OCI-LY1 (cell line): ENCODE data around the gene LIN9.

Source experiments
- CTCF ChIP-seq: fragments of 200-600 bp; sonication (generic), shearing (Covaris generic); IDR thresholded peaks from 2 replicates; pipeline ENCODE4 v1.5.1; 2017; ENCODE audit warnings: mild to moderate bottlenecking, antibody characterized with exemption, low read length, moderate library complexity, mixed read lengths
- EZH2 ChIP-seq: fragments of 200-600 bp; sonication (generic), shearing (Covaris generic); IDR thresholded peaks from 2 replicates; pipeline ENCODE4 v1.8.0; 2017; ENCODE audit warnings: borderline replicate concordance, mixed run types, mild to moderate bottlenecking, antibody characterized with exemption, low read length, moderate library complexity, mixed read lengths

DNA sequence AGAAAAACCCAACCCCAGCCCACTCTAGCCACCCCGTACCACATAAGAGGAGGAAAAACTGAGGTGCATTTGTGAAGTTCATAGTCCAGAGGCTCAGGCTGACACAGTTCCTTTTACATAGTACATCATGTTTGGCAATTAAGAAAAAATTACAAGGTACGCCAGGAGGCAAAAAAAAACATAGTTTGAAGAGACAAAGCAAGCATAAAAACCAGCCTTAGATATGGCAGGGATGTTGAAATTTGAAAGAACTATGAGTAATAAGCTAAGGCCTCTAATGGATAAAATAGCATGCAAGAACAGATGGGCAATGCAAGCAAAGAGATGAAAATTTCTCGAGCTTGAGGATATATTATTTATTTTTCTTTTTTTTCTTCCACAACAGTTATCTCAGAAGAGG, 53.6 kb downstream of the LIN9 start:
- TF ChIP-seq CTCF, result no peak
- TF ChIP-seq EZH2, result no peak
